Stimulated activated CD4-positive, alpha-beta T cell treated with anti-CD3 and anti-CD28 coated beads, Interleukin-1b, Interleukin-23, amount 100 ng/mL, for 48 hours (primary cell): ENCODE data around the gene FAM193A.
"Not testable (repeated sequence)": the region's sequence is repeated elsewhere in the genome, so short reads cannot be mapped to it uniquely, and the experiment has no call there.

Source experiments
- DNase-seq: peaks from one replicate; pipeline ENCODE4 v3.0.0-alpha.2; 2020

The FAM193A gene, protein sequence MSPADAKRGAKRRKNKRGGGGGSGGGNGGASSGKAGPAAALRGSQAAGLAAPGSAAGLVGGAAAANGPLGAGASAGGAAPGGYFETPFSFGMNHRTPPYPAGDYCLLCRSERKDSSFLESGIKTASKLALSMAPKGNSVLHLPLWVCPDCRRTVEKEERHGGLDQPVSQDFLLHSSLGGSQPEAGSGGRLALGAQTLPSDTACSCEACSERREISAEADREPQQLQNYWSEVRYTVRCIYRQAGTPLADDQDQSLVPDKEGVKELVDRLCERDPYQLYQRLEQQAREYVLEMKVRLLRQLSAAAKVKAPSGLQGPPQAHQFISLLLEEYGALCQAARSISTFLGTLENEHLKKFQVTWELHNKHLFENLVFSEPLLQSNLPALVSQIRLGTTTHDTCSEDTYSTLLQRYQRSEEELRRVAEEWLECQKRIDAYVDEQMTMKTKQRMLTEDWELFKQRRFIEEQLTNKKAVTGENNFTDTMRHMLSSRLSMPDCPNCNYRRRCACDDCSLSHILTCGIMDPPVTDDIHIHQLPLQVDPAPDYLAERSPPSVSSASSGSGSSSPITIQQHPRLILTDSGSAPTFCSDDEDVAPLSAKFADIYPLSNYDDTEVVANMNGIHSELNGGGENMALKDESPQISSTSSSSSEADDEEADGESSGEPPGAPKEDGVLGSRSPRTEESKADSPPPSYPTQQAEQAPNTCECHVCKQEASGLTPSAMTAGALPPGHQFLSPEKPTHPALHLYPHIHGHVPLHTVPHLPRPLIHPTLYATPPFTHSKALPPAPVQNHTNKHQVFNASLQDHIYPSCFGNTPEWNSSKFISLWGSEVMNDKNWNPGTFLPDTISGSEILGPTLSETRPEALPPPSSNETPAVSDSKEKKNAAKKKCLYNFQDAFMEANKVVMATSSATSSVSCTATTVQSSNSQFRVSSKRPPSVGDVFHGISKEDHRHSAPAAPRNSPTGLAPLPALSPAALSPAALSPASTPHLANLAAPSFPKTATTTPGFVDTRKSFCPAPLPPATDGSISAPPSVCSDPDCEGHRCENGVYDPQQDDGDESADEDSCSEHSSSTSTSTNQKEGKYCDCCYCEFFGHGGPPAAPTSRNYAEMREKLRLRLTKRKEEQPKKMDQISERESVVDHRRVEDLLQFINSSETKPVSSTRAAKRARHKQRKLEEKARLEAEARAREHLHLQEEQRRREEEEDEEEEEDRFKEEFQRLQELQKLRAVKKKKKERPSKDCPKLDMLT (N-terminal part only)

DNA sequence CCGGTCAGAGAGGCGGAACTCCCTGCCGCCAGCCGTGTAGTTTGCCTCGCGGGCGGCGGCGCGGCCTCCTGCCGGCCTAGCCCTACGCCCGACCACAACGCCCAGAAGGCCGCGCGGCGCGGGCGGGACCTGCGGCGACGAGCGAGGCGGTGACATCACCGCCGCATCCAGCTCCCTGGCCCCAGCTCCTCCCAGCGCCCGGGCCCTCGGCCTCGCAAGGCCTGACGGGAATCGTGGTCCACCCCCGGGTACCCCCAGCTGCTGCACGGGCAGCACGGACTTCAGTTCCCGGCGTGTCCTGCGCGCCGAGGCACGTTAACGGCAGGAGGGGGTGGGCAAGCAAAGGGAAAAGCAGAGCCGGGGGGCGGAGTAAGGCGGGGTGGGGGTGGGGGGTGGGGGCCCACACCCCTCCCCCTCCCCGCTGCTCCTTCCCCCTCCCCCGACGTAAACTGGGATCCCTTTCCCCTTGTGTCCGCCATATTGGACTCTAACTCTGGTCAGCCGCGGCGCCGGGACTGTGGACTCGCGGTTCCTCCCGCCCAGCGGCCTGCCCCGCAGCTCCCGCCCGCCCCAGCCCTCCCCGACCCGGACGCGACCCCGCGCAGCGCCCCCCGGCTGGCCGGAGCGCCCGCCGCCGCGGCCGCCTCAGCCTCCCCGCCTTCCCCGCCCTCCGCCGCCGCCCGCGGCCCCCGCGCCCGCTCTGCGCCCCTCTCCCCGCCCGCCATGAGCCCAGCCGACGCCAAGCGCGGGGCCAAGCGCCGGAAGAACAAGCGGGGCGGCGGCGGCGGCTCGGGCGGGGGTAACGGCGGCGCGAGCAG is at the start of gene FAM193A:
TSS of gene FAM193A (plus strand) at position 455 of the 818 bp plus-strand sequence. CDS start at position 724, 269 bp downstream.
- DNase-seq: peak; percentile 100

DNA sequence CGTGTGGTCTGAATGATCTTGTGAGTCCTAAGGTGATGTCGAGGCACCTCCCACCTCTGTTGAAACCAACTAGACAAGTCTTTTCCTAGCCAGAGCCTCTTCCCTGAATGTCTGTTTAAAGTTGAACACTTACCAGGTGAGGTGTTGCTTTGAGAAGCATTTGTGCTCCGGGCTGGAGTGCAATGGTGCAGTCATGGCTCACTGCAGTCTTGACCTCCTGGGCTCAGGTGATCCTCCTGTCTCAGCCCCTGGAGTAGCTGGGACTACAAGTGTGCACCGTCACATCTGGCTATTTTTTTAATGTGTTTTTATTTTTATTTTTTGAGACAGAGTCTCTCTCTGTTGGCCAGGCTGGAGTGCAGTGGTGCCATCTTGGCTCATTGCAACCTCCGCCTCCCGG is 49.5 kb upstream of the FAM193A start:
- DNase-seq: no peak

DNA sequence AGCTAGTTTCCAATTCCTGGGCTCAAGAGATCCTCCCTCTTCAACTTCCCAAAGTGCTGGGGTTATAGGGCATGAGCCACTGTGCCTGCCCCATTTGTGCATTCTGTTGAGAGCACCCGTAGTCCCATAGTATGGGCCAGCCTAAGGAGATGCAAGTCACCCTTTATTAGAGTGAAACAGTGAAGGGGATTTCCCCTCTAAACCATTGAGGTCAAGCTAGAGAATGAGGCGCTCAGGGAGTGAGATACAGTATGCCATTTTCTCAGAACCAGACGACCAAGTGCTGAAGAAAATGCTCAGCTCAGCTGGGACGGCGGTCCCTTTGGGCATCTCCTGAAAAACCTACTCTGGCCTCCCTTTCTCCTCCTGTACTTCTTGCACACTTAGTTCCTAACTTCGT is 48.8 kb upstream of the FAM193A start:
- no peak for DNase-seq

DNA sequence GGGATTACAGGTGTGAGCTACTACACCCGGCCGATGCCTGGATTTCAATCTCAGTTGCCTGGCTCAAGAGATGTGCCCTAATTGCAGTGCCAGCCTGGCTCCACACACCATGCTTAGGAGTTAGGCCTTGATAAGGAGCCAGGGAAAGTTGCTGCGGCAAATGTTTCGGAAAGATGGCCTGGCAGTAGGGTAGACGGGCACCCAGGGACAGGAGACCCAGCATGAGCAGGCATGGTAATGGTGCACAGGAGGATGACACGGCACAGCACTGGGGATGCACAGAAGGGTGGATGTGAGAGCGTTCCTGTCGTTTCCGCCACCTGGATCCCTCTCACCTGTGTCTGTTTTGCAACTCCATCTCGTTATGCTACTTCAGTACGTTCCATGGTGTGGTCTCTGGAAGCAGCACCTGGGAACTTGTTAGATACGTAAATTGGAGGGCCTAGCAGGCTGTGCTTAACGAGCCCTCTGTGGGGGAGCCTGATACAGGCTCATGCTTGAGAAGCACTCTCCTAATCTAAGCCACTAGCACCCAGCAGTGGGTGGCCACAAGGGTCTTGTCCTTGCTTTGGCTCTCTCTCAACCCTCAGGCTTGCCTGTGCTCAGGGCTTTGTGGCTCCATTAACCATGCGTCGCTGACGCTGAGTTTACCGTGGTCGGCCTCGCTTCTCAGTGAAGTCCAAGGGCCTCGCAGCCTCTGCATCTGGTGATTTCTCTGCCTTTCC is 47.2 kb upstream of the FAM193A start:
- DNase-seq: no peak

DNA sequence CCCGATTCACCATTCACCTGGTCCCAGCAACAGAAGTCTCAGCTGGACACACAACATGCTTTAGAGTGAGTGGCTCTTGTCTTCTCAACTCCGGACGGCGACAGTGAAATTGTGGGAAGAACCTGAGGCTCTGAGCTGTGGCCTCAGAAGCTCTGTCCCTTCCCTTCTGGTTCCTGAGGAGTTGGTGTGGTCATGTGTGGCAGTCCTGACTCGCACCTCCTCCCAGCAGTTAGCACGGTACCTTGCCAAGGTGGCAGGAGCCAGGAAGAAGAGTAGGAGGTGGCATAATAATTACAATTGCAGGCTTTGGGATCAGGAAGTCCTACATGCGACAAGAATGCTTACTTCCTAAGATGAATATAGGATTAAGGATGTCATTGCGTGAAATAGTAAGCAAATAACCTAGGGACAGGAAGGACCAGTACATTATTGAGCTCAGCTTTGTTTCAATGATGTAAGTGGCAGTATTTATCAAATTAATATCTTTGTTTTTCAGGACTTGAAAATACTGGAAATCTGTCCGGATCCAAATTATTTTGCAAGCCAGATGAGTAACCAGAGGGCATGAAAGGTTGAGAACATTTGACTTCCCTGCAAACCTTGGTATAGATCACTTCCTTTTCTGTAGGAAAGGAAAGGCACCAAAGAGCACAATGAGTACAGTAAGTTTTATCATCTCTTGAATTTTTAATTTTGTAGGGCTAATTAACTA is 46.5 kb upstream of the FAM193A start:
- DNase-seq: no peak

- DNase-seq: no peak
These were observed 43.5 kb upstream of the FAM193A start for GRCh38 chr4:2492970-2493369.

- no peak for DNase-seq
These were observed 41.5 kb upstream of the FAM193A start for GRCh38 chr4:2494992-2495391.

DNA sequence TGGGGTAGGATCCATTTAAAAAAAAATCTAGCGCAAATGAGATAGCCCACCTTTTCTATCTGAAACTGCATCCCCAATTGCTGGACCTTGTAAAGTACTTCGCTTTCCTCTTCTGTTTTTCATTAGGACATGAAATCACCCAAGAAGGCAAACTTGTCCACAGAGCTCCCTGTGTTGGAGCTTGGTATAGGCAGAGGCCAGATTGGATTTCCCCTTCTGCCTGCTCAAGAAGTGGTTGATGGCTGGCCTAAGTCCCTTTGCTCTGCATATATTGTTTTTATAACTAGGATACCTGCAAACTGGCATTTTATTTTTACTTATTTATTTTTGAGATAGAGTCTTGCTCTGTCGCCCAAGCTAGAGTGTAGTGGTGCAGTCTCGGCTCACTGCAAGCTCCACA is 39.1 kb upstream of the FAM193A start:
- DNase-seq: no peak

DNA sequence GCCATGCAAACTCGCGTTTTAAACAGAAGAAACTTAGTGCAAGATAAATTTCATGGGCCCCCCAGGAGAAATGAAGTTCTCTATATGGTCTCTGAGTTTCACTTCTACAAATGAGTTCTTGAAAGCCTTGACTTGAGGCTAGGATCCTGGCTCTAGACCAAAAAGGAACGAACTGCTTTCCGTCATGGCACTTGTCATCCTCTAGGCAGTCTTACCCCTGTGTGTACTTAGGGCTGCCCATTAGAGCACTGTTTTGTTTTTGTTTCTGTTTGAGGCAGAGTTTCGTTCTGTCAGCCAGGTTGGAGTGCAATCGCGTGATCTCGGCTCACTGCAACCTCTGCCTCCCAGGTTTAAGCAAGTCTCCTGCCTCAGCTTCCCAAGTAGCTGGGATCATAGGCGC is 38.5 kb upstream of the FAM193A start:
- DNase-seq: no peak

DNA sequence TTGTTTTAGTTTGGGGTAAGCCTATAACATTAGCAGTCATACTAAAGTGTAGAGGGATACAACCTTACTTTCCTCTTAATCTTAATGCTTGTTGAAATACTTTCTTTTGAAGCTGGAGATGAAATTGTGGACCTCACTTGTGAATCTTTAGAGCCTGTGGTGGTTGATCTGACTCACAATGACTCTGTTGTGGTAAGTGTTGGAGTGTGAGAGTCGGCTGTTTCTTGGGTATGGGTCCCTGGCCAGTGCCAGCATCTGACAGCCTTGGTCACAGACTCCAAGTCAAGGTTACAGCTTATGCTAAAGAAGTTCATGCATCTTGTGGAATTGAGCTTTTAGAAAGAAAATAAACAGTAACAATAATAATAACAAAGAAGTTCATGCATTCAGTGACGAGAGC is 35.9 kb upstream of the FAM193A start:
- DNase-seq: no peak

DNA sequence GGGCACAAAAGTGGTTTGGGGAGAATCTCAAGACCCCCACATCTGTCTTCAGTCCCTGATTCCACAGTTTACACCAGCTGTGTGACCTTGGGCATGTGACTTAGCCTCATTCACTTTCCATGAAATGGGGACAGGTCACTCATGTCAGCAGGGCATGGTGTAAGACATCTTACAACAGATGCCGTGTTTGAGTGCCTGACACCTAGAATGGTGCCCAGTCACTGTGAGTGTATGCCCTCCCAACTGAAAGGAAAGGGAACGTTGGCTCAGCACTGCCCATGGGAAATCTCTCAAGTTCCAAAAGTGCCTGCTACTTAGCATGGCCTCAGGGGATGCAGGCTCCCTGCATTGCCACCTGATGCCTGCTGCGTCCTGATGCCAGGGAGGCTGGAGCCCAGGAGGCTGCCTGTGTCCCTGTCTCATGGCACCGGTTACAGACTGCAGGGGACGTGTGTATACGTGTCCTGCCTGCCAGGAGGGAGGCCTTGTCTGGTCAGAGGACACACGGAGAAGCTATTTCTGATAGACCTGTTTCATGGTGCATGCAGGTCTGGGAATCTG is 35.3 kb upstream of the FAM193A start:
- DNase-seq: no peak

DNA sequence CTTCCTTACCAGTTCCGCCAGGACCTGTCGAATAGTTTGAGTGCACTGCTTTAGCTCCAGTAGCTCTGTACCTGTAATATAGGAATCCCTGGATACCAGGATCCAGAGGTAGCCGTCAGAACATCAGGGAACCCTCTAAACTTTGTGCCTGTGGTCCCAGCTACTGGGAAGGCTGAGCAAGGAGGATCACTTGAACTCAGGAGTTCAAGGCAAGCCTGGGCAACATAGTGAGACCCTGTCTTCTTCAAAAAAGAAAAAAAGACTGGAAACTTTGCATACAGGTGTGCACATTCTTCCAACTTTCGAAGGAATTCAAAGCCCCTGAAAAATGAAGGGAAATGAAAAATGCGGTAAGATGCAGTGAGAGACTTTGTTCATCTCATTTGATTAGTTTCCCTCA is 32.6 kb upstream of the FAM193A start:
- no peak for DNase-seq

DNA sequence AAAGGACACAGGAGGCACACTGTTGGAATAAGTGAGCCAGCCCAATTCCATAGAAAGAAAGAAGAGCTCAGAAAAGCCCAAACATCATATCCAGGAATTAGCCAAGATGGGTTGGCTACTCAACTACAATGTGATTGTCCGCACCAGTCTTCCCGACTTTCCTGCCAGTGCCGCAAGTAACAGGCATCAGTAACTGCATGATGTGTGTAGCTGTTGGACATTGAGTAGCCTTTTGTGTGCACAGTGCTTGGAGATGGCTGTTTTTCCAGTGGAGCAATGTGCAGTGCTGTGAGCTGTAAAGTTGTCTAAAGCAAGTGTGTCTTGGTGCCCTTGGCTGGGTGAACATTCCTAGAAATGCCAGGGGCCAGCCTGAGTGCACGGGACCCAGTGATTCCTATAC is 29.2 kb upstream of the FAM193A start:
- DNase-seq: no peak

DNA sequence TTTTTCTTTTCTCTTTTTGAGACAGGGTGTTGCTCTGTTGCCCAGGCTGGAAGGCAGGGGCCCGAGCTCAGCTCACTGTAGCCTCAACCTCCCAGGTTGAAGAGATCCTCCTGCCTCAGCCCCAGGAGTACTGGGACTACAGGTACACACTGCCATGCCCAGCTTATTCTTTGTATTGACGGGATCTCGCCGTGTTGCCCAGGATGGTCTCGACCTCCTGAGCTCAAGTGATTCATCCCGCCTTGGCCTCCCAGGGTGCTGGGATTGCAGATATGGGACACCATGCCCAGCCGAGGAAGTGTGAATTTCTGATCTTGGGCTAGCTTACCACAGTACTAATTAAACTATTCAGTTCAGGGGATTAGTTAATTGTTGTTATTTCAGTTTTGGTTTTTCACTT is 28.6 kb upstream of the FAM193A start:
- no peak for DNase-seq

DNA sequence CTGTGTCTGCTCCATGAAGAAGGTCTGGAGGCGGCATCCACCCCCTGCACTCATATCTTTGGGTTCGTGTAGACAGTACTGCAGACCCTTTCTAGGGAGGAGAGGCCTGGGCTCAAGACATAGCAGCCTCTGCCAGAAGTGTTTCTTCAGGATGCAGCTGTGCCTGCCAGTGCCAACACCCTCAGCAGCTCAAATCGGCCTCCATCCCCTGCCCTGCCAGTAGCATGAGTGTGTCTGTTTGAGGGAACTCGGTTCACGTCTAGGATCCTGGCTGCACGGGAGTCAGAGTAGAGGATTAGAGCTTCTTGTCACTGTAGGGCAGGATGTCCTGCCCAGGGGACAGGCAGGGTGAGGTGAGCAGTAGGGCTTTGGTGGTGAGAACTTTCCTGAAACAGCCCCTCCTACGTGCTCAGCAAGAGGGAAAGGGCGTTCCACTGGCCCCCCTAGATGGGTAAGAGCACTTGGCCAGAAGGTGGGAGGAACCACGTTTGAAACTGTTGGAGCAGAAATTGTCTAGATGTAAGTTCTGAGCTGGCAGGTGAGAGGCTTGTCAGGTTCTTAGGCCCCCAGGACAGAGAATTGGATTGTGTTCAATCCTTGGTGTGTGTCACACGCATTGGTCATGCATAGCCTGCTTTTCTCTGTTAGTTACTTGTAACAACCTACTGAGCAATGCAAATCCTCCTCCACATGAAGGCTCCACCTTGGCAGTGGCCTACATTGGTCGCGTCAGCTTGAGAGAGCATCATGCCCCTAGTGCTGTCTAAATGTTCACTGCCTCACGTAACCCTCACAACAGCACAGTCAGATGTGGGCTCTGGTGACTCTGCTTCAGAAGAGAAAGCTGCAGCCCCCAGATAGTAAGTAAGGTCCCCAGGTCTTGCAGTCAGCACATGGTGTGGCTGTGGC is 25.8 kb upstream of the FAM193A start:
- no peak for DNase-seq

- DNase-seq: no peak
These were observed 24.8 kb upstream of the FAM193A start for GRCh38 chr4:2511645-2512131.

DNA sequence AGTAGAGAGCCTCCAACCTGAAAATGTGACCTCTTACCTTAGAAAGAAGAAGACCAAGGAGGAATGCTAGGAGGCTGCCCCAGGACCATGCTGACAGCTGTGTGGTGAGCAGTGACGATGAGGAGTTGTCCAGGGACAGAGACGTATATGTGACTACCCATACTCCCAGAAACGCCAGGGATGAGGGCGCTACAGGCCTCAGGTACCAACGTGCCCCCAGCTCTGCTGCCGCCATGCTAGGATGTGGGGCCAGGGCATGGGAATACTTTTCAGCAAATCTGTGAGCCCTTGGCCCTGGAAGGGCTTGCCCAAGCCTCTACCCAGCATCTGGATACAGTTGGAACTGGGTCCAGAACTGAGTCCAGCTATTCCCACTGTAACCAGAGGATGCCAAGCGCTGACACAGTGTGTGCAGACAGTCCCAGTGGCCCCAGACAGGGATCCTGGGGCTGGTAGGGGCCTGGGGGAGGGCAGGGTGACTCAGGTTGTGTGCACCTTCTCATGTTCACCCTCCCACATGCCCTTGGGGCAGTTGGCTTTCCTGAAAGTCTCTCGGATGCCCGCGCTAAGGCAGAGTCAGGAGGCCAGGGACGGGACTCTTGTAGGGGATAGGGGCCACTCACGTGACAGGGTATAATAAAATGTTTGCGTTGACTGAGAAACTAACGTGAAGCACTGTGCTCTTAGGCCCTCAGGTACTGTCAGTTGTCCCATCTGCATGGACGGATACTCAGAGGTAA is 23.9 kb upstream of the FAM193A start:
- no peak for DNase-seq

DNA sequence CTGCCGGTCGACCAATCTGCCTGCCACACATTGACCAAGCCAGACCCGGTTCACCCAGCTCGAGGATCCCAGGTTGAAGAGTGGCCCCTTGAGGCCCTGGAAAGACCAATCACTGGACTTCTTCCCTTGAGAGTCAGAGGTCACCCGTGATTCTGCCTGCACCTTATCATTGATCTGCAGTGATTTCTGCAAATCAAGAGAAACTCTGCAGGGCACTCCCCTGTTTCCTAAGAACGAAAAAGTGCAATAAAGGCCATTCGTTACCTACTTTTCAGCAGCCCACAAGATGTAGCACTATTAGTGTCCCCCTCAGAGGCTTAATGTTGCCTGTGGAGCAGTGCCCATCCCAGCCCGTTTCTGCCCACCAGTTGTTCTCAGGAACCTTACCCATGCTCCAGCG is 22.3 kb upstream of the FAM193A start:
- DNase-seq: not testable (repeated sequence)

GRCh38 chr4:2514944-2515343 is 21.5 kb upstream of the FAM193A start:
- DNase-seq: not testable (repeated sequence)
